TTC549 (cell line): Measurements from ENCODE around the gene PAIP2.
"Not testable (repeated sequence)": the region's sequence is repeated elsewhere in the genome, so short reads cannot be mapped to it uniquely, and the experiment has no call there.

ENCODE experiments used
- FAIRE-seq: peaks from 2 replicates; lab custom pipeline; 2012; peaks lifted over from hg19 to GRCh38; lab: Jason Lieb, UNC

The PAIP2 gene

GRCh38 chr5:139378941-139379361 lies 37.3 kb downstream of the PAIP2 start:
- no peak for FAIRE-seq

DNA sequence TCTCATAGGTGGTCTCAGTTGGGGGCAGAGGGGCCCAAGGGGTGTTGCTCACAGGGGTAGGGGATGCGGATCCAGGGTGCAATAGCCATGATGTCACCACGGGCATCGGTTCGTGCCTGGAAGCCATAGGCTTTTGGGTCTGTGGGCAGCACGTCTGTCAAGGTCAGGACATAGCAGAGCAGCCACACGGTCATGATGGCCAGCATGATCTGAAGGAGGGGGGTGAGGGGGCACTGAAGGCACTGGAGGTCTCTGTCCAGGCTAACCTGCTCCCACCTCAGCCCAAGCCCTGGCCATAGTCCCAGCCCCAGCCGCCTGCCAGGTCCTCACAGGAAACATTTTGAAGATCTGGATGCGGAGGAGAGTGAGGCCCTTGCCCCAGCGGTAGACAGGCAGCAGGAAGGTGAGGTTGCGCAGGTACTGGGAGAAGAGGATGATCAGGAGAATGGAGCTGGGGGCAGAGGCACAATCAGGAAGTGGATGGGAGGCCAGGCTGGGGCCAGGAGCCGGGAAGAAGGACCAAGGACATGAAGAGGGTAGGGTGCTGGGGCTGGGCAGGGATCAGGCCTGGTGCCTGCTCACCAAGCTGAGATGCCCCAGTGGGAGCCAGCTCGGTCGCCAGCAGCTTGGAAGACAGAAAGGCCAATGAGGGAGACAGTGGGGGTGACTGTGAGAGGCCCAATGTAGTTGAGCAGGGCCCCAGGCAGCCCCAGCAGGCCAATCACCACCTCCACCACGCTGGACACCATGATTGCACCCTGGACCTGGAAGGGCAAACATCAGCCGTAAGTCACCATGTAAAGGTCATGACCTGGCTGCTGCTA lies 38.2 kb downstream of the PAIP2 start:
- no peak for FAIRE-seq

DNA sequence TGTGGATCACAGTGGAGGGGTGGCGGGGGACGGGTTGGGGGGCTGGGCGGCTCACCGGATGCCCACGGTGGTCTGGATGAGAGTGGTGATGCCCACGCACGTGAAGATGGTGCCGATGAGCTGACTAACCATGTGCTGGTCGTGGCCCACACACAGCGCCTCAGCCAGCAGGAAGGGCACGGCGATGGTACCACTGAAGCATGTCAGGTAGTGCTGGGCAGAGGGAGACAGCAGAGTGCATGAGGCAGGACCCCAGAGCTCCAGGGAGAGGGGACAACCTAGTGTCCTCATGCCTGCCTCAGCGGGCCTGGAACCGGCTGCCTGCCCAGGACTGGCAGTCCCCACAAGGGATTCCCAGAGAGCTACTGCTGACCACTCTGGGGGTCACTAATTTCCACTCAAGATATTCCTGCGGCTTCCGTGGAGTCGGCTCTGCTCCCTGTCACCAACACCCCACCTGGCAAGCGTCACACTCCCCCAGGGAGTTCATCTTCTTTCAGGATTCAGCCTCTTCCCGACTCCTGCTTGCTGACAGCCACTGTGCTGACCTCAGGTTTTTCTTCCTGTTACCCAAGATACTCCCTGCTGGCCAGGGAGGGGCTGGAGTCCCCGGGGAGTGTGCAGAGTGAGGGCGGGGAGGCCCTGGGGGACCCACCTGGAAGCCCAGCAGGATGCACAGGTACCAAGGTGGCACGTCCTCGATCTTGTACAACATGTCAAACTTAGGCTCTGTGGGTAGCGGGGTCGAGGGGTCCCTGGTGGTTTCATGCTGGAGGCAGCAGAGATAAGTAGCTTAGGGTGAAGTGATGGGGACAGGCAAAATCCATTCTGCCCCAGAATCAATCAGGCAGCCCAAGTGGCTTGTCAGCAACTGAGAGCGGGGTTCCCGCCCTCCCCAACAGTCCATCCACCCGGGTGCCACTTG lies 40.4 kb downstream of the PAIP2 start:
- no peak for FAIRE-seq

DNA sequence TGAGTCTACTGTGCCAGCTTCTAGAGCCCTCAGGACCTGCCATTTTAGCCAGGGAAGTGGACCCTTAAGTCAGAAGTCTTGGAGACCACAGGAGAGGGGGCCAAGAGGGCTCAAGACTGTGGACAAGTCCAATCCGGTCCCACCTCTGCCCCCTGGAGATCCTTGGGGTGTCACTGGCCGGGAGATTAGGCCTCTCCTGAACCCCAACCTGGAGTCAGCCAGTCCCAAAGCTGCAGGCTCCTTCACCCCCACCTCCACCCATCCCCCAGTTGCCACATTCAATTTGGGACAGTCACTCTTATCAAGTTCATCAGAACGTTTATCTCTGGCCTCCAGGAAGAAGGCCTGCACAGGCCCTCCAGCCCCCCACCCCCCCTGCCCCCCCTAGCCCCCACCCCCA lies 41.2 kb downstream of the PAIP2 start:
- FAIRE-seq = no peak

- no peak for FAIRE-seq
Measured at GRCh38 chr5:139383275-139383992, 41.8 kb downstream of the PAIP2 start, which contains the start of gene SLC23A1. Gene SLC23A1 (minus strand): TSS chr5:139383297. CDS start chr5:139383253, 44 bp downstream.

DNA sequence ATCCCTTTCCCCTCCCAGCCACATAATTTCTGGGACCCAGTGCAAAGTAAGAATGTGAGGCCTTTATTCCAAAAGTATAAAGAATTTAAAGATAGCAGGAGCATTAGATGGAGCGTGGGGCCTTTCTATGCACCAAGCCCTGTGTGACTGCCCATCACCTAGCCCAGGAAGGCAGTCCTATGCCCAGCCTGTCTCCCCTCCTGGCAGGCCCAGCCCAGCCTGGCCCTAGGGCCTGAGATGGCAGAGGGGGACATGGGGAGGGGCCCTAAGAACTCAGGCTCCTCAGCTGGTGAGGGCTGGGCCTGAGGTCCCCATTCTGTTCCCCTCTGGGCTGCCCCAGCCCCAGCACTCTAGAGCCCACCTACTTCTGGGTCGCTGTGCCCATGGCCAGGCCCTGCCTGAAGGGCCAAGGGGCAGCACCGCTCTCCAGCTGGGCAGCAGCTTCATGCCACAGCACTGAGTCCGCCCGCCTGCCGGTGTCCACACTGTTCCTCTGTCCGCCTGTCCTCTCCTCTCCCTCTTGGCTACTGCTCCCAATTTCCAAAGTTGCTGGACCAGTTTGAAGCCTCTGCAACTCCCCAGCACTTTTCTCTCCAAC lies 42.4 kb downstream of the PAIP2 start:
- FAIRE-seq = no peak

GRCh38 chr5:139384591-139385051 lies 43.0 kb downstream of the PAIP2 start:
- no peak for FAIRE-seq

- FAIRE-seq = no peak
Measured at GRCh38 chr5:139385061-139386049, 43.7 kb downstream of the PAIP2 start.

DNA sequence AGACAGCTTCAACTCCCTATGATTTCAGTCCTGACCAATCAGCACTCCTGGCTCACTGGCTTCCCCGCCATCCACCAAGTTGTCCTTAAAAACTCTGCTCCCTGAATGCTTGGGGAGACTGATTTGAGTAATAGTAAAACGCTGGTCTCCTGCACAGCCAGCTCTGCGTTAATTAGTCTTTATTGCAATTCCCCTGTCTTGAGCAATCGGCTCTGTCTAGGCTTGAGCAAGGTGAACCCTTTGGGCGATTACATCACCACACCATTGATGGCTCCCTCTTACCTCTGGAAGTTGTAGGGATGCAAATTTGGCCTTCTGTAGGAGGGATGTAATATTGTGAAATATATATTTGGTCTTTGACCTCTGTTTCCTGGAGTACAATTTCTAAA lies 44.4 kb downstream of the PAIP2 start:
- no peak for FAIRE-seq

DNA sequence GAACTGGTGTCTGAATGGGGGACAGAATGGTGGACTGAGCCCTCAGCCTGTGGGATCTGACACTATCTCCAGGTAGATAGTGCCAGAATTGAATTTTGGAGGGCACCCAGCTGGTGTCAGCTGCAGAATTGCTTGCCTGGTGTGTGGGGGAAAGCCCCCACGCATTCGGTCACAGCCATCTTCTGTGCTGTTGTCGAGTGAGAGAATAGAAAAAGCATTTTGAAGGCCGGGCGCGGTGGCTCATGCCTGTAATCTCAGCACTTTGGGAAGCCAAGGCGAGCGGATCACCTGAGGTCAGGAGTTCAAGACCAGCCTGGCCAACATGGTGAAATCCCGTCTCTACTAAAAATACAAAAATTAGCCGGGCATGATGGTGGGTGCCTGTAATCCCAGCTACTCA lies 45.3 kb downstream of the PAIP2 start:
- not testable (repeated sequence) for FAIRE-seq

GRCh38 chr5:139387611-139388197 lies 46.0 kb downstream of the PAIP2 start:
- no peak for FAIRE-seq

DNA sequence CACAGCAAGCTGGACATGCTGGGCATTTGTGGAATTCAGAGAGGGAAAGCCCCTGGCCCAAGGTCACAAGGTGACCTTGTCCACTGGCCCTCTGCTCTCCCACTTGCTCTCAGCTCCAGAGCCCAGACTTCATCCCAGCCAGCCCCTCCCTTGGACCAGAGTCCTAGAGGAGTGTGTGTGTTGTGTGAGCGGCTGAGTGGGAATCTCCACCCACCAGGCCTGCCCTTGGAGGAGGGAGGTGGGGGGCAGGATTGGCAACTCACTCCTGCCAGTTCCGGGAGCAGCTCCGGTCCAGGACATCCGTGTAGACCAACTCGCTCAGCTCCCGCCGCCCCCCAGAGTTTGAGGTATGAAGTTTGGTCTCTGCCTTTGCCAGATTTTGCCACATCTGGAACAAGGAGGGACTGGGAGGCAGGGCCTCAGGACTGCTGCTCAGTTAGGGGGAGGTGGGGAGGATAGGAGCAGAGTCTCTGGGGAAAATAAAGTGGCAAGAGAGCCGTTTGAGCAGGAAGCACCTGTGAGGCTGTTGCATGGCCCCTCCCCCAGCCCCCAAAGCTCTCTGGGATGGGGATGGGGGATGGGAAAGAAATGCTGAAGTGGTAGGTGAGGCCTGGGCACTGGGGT lies 46.7 kb downstream of the PAIP2 start:
- FAIRE-seq = no peak

DNA sequence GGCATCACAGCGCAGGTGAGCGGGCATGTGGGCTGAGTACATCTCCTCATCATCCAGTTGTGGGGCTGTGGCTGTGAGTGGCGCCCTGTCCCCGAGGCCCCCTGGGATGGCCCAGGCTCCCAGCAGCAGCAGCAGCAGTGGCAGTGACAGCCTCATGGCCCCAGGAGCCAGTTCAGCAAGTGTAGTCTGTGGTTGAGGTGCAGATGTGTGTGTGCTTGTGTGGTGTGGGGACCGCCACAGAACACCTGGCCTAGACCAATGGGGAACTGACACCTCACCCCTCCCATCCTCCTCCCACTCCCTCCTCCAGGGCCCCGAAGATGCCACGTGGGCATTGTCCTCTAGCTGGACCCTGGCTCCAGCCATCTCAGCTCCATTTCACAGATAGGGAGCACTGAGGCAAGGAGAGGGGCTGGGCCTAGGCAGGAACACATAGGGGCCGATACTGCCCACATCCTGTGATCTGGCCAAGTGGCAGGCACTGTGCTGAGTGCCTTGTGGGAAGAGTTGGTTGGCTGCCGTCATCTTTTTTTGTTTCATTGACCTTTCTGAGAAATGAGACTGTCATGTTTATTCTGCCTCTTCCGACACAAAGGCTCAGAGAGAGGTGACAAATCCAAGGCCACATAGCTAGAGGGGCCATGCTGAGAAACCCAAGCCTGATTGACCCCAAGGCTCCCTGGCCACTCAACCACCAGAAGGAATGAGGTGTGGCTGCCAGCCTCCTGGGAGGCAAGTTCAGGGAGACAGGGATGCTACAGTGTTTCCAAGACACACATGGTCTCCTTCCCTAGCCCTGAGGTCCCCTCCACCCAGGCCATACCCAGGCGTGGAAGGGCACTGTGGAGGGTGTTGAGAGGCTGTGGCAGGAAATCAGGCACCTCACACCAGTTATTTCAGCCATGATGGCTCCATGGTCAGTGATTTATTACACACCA lies 48.3 kb downstream of the PAIP2 start, which contains the start of gene MZB1:
MZB1 (minus strand) TSS at position 213 of the 938 bp plus-strand sequence; CDS start at position 156, 57 bp downstream.
- no peak for FAIRE-seq

DNA sequence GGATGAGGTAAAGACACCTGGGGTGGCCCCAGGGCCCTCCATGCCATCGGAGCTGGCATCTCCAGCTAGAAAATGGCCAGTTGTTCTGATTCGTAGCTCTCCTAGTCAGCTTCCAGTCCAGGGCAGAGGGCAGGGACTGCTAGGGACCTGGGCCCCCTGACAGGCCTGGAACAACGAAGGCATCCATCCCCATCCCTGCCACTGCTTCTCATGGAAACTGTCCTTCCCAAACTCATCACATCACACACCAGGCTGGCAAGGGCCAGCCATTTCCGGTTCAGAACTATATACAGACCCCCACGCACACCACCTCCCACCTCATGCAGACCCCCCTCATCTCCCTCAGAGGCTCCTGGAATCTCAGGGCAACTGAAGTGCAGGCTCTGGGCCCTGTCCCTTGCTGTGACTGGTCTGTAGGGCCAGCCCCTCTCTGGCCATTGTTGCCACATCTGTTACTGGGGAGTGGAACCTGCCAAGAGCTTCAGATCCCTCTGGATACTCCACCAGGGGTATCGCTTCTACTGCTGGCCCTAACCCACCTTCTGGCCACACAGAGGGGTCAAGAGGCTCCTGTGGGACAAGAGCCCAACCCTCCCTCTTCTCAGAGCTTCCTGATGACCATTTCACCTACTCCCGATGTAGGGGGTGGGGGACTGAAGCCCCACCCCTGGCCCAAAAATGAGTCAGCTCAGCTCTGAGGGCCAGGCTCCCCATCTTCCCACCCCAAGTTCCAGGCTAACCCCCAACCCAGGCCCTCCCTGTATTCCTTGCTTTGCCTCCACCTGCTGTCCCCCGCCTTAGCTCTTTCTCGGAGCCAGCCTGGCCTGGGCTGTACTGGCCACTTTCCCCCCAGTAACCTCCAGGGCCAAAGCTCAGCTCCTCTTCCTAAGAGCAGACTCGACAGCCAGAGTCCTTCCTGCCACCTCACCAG lies 49.2 kb downstream of the PAIP2 start:
- FAIRE-seq = no peak

DNA sequence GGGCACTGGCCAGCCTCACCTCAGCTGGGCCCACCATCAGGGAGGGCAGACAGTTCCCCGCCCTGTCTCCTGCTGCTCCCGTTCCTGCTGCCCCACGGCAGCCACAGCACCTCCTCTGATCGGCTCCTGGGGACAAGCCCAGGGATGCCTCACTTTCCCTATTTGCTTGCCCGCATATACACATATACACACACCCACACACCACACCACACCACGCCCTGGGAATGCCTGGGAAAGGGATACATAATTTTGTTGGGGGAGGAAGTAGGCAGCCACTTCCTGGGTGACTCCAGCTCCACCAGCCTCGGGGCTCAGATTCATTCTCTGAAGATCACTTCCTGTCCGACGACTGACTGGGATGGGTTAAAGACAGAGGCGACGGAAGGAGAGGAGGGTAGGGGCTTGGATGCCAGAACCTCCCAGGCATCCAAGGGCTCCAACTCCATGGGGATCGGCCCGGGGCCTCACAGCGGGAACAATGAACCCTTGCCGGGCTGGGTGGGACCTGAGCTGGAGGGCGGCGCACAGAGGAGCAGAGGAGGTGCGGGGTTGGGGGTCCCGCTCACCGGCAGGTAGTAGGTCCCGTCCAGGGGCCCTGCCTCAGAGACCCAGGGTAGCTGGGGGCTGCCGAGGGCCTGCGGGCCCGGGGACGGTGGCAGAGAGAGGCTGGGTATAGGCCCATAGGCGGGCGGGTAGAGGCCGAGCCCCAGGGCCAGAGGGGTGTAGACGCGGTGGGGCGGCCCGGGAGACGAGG lies 50.1 kb downstream of the PAIP2 start:
- FAIRE-seq = no peak

DNA sequence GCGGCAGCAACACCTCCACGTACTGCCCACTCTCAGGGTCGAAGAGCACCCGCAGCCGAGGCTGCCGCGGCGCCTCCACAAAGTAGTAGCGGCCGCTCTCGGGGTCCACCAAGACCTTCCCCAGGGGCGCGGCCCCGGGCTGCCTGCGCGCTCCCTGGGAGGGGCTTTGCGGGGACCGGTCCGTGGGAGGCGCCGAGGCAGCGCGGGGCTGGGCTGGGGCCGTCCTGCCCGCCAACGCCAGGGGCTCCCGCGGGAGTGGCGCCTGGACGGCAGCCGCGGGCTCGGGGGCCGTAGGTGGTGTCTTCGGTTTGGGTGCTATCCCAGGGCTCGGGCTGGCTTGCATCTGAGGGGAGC lies 50.6 kb downstream of the PAIP2 start:
- no peak for FAIRE-seq
